ENCODE results near the gene CYB5R2. TPM values are rescaled to one million over a fixed set of nuclear protein-coding genes. Genes with fewer than 3 reads are reported as not detected.

The CYB5R2 gene
- total RNA-seq, 2 experiments from 2014 or later, result not detected

DNA sequence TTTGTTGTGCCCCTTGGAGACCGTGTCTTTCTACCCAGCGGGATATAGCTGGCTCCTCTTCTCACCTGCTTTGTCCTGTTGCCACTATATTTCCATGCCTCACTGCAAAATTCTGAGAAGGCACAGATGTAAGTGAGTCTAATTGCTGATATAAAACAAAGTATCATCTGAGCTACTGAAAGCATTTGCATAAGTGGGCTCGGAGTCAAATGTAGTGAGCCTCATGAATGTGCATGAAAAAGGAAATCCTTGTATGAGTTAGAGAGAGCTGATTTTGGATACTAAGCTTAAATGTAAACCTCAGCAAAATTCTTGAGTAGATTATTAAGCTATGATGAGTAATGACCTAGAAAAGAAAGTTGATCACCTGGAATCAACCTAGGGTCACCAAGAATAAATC is 19.1 kb upstream of the CYB5R2 start:
- POLR2A ChIA-PET, result interaction anchor here (0.6 kb wide), 1 partner anchor 15 kb away, joined by 3 read pairs; no protein-coding TSS in a partner anchor
- CTCF ChIA-PET, result no interaction called here

DNA sequence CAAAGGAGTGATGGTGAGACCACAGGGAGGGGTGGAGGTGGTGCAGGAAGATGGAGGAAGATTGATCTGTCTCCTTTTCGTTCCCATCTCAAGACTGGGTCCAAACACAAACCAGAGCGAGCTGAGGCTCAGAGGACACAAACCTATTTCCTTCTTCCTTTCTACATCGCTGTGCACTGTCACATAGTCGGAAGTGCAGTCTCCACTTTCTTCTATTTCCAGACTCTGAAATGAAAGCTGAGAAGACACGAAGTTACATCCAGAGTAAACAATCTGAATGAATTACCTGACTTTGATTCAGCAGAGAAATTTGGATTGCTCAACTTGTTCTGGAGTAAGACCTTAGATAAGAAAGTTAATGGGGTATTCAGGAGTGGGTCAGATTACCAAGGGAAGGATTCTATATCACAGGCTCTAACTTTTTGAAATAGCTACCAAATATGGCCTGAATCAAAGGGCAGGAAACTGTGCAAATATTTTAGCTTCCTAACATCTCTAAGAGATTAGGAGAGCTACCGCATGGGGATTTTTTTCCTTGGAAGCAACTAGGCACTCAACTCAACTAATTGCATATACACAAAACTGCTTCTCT is 18.6 kb upstream of the CYB5R2 start:
- peaks cover 14 to 38% of the 10 kb centered on the region in 2 experiments for H3K27me3 ChIP-seq (ENCODE audit: control insufficient read depth in 1 of 2, insufficient read depth in 2 of 2, low read length in 2 of 2)
- no peaks in the 10 kb centered on the region for H3K4me1 ChIP-seq (ENCODE audit: insufficient read depth, low read length)
- Mint-ChIP-seq H3K27ac (no peak overlapping the region), H3K27me3 (peaks cover 59% of the 10 kb centered on the region), H3K4me3 (no peak overlapping the region), H3K36me3 (ENCODE audit: low read depth) (no peaks in the 10 kb centered on the region), H3K4me1 (ENCODE audit: low read depth) (no peaks in the 10 kb centered on the region), H3K9me3 (no peaks in the 10 kb centered on the region)
- intact Hi-C loops (cut with DNase I, micrococcal nuclease), result loop anchor here (2.0 to 10.0 kb wide), 4 partner anchors 179 to 880 kb away; partner anchors contain the start of genes EIF3F (in 1 of the 2) and PPFIBP2 (in 1 of the 2)
- no peaks in the 10 kb centered on the region for H3K36me3 ChIP-seq (ENCODE audit: insufficient read depth, low read length)
- CTCF ChIA-PET, result no interaction called here
- POLR2A ChIA-PET, result no interaction called here
- no peak for DNase-seq
- no peak overlapping the region for H3K27ac ChIP-seq (ENCODE audit: low read depth in 1 of 2, low read length in 2 of 2)
- ATAC-seq (ENCODE audit: poor library complexity), result no peak
- H3K4me3 ChIP-seq (ENCODE audit: low read length), result no peak overlapping the region
- H3K9me3 ChIP-seq (ENCODE audit: control insufficient read depth in 1 of 2, insufficient read depth in 1 of 2, low read length in 2 of 2), result no peaks in the 10 kb centered on the region
- TF ChIP-seq, protein P1, sequence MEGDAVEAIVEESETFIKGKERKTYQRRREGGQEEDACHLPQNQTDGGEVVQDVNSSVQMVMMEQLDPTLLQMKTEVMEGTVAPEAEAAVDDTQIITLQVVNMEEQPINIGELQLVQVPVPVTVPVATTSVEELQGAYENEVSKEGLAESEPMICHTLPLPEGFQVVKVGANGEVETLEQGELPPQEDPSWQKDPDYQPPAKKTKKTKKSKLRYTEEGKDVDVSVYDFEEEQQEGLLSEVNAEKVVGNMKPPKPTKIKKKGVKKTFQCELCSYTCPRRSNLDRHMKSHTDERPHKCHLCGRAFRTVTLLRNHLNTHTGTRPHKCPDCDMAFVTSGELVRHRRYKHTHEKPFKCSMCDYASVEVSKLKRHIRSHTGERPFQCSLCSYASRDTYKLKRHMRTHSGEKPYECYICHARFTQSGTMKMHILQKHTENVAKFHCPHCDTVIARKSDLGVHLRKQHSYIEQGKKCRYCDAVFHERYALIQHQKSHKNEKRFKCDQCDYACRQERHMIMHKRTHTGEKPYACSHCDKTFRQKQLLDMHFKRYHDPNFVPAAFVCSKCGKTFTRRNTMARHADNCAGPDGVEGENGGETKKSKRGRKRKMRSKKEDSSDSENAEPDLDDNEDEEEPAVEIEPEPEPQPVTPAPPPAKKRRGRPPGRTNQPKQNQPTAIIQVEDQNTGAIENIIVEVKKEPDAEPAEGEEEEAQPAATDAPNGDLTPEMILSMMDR (IDR thresholded peaks at IDR 0.05), result no peak

More for the DNA sequence above, 19.1 kb upstream of the CYB5R2 start:
- no peak overlapping the region for H3K27ac ChIP-seq (ENCODE audit: low read depth in 1 of 2, low read length in 2 of 2)
- Mint-ChIP-seq H3K9me3 (no peaks in the 10 kb centered on the region), H3K4me1 (ENCODE audit: low read depth) (no peaks in the 10 kb centered on the region), H3K27ac (no peak overlapping the region), H3K36me3 (ENCODE audit: low read depth) (no peaks in the 10 kb centered on the region), H3K27me3 (peaks cover 59% of the 10 kb centered on the region), H3K4me3 (no peak overlapping the region)
- peaks cover 14 to 38% of the 10 kb centered on the region in 2 experiments for H3K27me3 ChIP-seq (ENCODE audit: control insufficient read depth in 1 of 2, insufficient read depth in 2 of 2, low read length in 2 of 2)
- no peak for ATAC-seq (ENCODE audit: poor library complexity)
- no peaks in the 10 kb centered on the region for H3K9me3 ChIP-seq (ENCODE audit: control insufficient read depth in 1 of 2, insufficient read depth in 1 of 2, low read length in 2 of 2)
- DNase-seq, result no peak
- TF ChIP-seq, protein P1 (IDR thresholded peaks at IDR 0.05), result no peak
- no peaks in the 10 kb centered on the region for H3K4me1 ChIP-seq (ENCODE audit: insufficient read depth, low read length)
- intact Hi-C loops (cut with DNase I, micrococcal nuclease), result loop anchor here (2.0 to 10.0 kb wide), 4 partner anchors 180 to 880 kb away; partner anchors contain the start of genes EIF3F (in 1 of the 2) and PPFIBP2 (in 1 of the 2)
- no peak overlapping the region for H3K4me3 ChIP-seq (ENCODE audit: low read length)
- H3K36me3 ChIP-seq (ENCODE audit: insufficient read depth, low read length), result no peaks in the 10 kb centered on the region

DNA sequence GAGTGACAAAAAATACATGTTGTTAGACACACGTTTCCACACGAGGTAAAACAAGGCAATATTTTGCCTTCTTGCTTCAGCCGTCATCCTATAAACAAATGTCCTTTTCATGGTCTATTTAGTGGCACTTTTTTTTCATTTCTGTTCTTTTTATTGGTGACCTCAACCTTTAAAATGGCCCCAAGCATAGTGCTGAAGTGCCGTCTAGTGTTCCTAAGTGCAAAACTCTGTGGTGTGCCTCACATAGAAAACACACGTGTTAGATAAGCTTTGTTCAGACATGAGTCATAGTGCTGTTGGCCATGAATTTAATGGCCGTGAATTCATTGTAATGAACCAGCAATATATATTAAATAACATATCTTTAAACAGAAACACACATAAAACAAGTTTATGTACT is 17.3 kb upstream of the CYB5R2 start:
- intact Hi-C loops (cut with DNase I, micrococcal nuclease), result loop anchor here (5.0 to 10.0 kb wide), 2 partner anchors 294 to 878 kb away; partner anchors contain the start of gene EIF3F (in 1 of the 2)
- no peaks in the 10 kb centered on the region for H3K9me3 ChIP-seq (ENCODE audit: control insufficient read depth in 1 of 2, insufficient read depth in 1 of 2, low read length in 2 of 2)
- no peak overlapping the region for H3K4me3 ChIP-seq (ENCODE audit: low read length)
- POLR2A ChIA-PET, result no interaction called here
- peaks cover 59% of the 10 kb centered on the region for H3K27me3 Mint-ChIP-seq
- H3K27ac ChIP-seq (ENCODE audit: low read depth in 1 of 2, low read length in 2 of 2), result no peak overlapping the region
- no peak for DNase-seq
- H3K9me3 Mint-ChIP-seq, result no peaks in the 10 kb centered on the region
- CTCF ChIA-PET, result no interaction called here
- H3K4me1 ChIP-seq (ENCODE audit: insufficient read depth, low read length), result no peaks in the 10 kb centered on the region
- TF ChIP-seq, protein P1 (IDR thresholded peaks at IDR 0.05), result no peak
- H3K4me3 Mint-ChIP-seq, result no peak overlapping the region
- no peak overlapping the region for H3K27ac Mint-ChIP-seq
- no peaks in the 10 kb centered on the region for H3K4me1 Mint-ChIP-seq (ENCODE audit: low read depth)
- no peaks in the 10 kb centered on the region for H3K36me3 Mint-ChIP-seq (ENCODE audit: low read depth)
- peaks cover 14 to 40% of the 10 kb centered on the region in 2 experiments for H3K27me3 ChIP-seq (ENCODE audit: control insufficient read depth in 1 of 2, insufficient read depth in 2 of 2, low read length in 2 of 2)
- ATAC-seq (ENCODE audit: poor library complexity), result no peak
- H3K36me3 ChIP-seq (ENCODE audit: insufficient read depth, low read length), result no peaks in the 10 kb centered on the region
